22Rv1 (cell line): ENCODE measurements around the gene BCKDHB.

ENCODE experiments used
- ZFX ChIP-seq: fragments of 450-650 bp; IDR thresholded peaks from 2 replicates; pipeline ENCODE4 v1.6.1; 2017; ENCODE audit warnings: antibody characterized with exemption, borderline replicate concordance
- TF ChIP-seq, protein P1 (sequence below): fragments of 450-650 bp; IDR thresholded peaks from 2 replicates; pipeline ENCODE4 v1.5.1; 2017; ENCODE audit warnings: mild to moderate bottlenecking

- TF ChIP-seq, protein P1, sequence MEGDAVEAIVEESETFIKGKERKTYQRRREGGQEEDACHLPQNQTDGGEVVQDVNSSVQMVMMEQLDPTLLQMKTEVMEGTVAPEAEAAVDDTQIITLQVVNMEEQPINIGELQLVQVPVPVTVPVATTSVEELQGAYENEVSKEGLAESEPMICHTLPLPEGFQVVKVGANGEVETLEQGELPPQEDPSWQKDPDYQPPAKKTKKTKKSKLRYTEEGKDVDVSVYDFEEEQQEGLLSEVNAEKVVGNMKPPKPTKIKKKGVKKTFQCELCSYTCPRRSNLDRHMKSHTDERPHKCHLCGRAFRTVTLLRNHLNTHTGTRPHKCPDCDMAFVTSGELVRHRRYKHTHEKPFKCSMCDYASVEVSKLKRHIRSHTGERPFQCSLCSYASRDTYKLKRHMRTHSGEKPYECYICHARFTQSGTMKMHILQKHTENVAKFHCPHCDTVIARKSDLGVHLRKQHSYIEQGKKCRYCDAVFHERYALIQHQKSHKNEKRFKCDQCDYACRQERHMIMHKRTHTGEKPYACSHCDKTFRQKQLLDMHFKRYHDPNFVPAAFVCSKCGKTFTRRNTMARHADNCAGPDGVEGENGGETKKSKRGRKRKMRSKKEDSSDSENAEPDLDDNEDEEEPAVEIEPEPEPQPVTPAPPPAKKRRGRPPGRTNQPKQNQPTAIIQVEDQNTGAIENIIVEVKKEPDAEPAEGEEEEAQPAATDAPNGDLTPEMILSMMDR: no peak
- TF ChIP-seq ZFX: no peak
Observed at GRCh38 chr6:80356000-80356399, 249.5 kb downstream of the BCKDHB start.
